ENCODE data around the gene FBXO22. TPM values are rescaled to one million over a fixed set of nuclear protein-coding genes. Genes with fewer than 3 reads are reported as not detected.

Gene FBXO22
- polyA plus RNA-seq, 1 donor (not counting 4 experiments of a cell fraction or from before 2014, with no cell fraction given): 68.5 TPM

- TF ChIP-seq EZH2 (IDR thresholded peaks at IDR 0.05; ENCODE audit: low read length): no peak
- TF ChIP-seq, protein P1, sequence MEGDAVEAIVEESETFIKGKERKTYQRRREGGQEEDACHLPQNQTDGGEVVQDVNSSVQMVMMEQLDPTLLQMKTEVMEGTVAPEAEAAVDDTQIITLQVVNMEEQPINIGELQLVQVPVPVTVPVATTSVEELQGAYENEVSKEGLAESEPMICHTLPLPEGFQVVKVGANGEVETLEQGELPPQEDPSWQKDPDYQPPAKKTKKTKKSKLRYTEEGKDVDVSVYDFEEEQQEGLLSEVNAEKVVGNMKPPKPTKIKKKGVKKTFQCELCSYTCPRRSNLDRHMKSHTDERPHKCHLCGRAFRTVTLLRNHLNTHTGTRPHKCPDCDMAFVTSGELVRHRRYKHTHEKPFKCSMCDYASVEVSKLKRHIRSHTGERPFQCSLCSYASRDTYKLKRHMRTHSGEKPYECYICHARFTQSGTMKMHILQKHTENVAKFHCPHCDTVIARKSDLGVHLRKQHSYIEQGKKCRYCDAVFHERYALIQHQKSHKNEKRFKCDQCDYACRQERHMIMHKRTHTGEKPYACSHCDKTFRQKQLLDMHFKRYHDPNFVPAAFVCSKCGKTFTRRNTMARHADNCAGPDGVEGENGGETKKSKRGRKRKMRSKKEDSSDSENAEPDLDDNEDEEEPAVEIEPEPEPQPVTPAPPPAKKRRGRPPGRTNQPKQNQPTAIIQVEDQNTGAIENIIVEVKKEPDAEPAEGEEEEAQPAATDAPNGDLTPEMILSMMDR (optimal IDR thresholded peaks at IDR 0.05 in 1 of 3, IDR thresholded peaks at IDR 0.05 in 1 of 3, conservative IDR thresholded peaks at IDR 0.05 in 1 of 3; ENCODE audit: extremely low read depth in 1 of 3, insufficient read depth in 2 of 3, low read length in 3 of 3): peak; percentile 25 to 30 (median 28)
- no peak overlapping the region for H3K4me3 ChIP-seq (ENCODE audit: control insufficient read depth in 2 of 3, extremely low read depth in 1 of 3, insufficient read depth in 2 of 3, low read depth in 1 of 3, low read length in 3 of 3)
- DNase-seq (ENCODE audit: low read depth, low spot score) (peak; percentile 33), FAIRE-seq (peak; percentile 94)
- peaks cover 15% of the 10 kb centered on the region for H3K9me1 ChIP-seq (ENCODE audit: control insufficient read depth, extremely low read depth, insufficient read depth, low read length)
- peaks cover 6 to 38% of the 10 kb centered on the region in 2 experiments for H3K36me3 ChIP-seq (ENCODE audit: control insufficient read depth in 2 of 2, extremely low read depth in 1 of 2, insufficient read depth in 2 of 2, low read length in 2 of 2)
- H3K9ac ChIP-seq (ENCODE audit: control insufficient read depth, extremely low read depth, insufficient read depth, low read length): peak overlapping the region; percentile 39
- H3K79me2 ChIP-seq (ENCODE audit: control insufficient read depth, insufficient read depth, low read length): peaks cover 72% of the 10 kb centered on the region
- no peaks in the 10 kb centered on the region for H3K27me3 ChIP-seq (ENCODE audit: control insufficient read depth, extremely low read depth, insufficient read depth, low read length)
- peak overlapping the region; percentile 63 for H3K27ac ChIP-seq (ENCODE audit: control insufficient read depth, insufficient read depth, low read length)
- H3K9me3 ChIP-seq (ENCODE audit: control insufficient read depth, low read depth, low read length): no peaks in the 10 kb centered on the region
- dilution Hi-C loops (cut with MboI; ENCODE audit: extremely low pct_ligation_motif_present, low sequenced_read_pairs): no loop called here
- H2AFZ ChIP-seq (ENCODE audit: control insufficient read depth, low read length): no peak overlapping the region
- peaks cover 9% of the 10 kb centered on the region for H4K20me1 ChIP-seq (ENCODE audit: control insufficient read depth, extremely low read depth, insufficient read depth, low read length)
- peak overlapping the region; percentile 53 for H3K4me2 ChIP-seq (ENCODE audit: control insufficient read depth, extremely low read depth, insufficient read depth, low read depth, low read length)
- H3K4me1 ChIP-seq (ENCODE audit: control insufficient read depth, extremely low read depth, insufficient read depth, low read length): peaks cover 28% of the 10 kb centered on the region
Measured at GRCh38 chr15:75921732-75922703, 18.3 kb downstream of the FBXO22 start.

DNA sequence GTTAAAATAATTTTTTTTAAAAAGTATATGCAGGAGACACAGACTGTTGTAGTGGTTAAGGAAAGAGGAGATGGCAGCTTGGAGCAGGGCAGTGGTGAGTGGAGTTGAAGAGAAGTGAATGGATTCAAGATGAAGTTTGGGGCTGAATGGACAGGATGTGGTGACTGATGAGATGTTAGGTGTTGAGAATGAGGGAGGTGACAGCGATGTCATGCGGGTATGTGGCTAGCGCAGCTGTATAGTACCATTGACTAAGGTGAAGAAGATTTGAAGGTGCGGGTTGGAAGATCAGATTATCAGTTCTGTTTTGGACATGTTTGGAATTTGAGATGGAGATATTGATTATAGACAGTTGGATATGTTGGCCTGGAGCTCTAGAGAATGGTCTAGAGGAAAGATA is 20.1 kb downstream of the FBXO22 start:
- H2AFZ ChIP-seq (ENCODE audit: control insufficient read depth, low read length): no peak overlapping the region
- H4K20me1 ChIP-seq (ENCODE audit: control insufficient read depth, extremely low read depth, insufficient read depth, low read length): peaks cover 9% of the 10 kb centered on the region
- H3K9ac ChIP-seq (ENCODE audit: control insufficient read depth, extremely low read depth, insufficient read depth, low read length): no peak overlapping the region
- H3K4me3 ChIP-seq (ENCODE audit: control insufficient read depth in 2 of 3, extremely low read depth in 1 of 3, insufficient read depth in 2 of 3, low read depth in 1 of 3, low read length in 3 of 3): no peak overlapping the region
- H3K79me2 ChIP-seq (ENCODE audit: control insufficient read depth, insufficient read depth, low read length): peaks cover 76% of the 10 kb centered on the region
- no peak overlapping the region for H3K4me2 ChIP-seq (ENCODE audit: control insufficient read depth, extremely low read depth, insufficient read depth, low read depth, low read length)
- no peaks in the 10 kb centered on the region for H3K27me3 ChIP-seq (ENCODE audit: control insufficient read depth, extremely low read depth, insufficient read depth, low read length)
- peaks cover 15% of the 10 kb centered on the region for H3K9me1 ChIP-seq (ENCODE audit: control insufficient read depth, extremely low read depth, insufficient read depth, low read length)
- no peak for DNase-seq (ENCODE audit: low read depth, low spot score)
- H3K4me1 ChIP-seq (ENCODE audit: control insufficient read depth, extremely low read depth, insufficient read depth, low read length): peaks cover 28% of the 10 kb centered on the region
- dilution Hi-C loops (cut with MboI; ENCODE audit: extremely low pct_ligation_motif_present, low sequenced_read_pairs): no loop called here
- H3K36me3 ChIP-seq (ENCODE audit: control insufficient read depth in 2 of 2, extremely low read depth in 1 of 2, insufficient read depth in 2 of 2, low read length in 2 of 2): peaks cover 2 to 31% of the 10 kb centered on the region in 2 experiments
- no peak for FAIRE-seq
- TF ChIP-seq EZH2 (IDR thresholded peaks at IDR 0.05; ENCODE audit: low read length): no peak
- TF ChIP-seq, protein P1 (optimal IDR thresholded peaks at IDR 0.05 in 1 of 3, IDR thresholded peaks at IDR 0.05 in 1 of 3, conservative IDR thresholded peaks at IDR 0.05 in 1 of 3; ENCODE audit: extremely low read depth in 1 of 3, insufficient read depth in 2 of 3, low read length in 3 of 3): no peak
- peak overlapping the region; percentile 16 for H3K27ac ChIP-seq (ENCODE audit: control insufficient read depth, insufficient read depth, low read length)
- no peaks in the 10 kb centered on the region for H3K9me3 ChIP-seq (ENCODE audit: control insufficient read depth, low read depth, low read length)

Data from keratinocyte (primary cell).